HepG2 (cell line): ENCODE results near the gene TRIM31. TPM values are rescaled to one million over a fixed set of nuclear protein-coding genes. Genes with fewer than 3 reads are reported as not detected.

Source experiments
- CAMTA2 ChIP-seq: sonication (generic); formaldehyde crosslinking; IDR thresholded peaks from 2 replicates; pipeline ENCODE4 v1.4.0; 2020; ENCODE audit warnings: mild to moderate bottlenecking, missing genetic modification reagents, borderline replicate concordance
- GRHL1 ChIP-seq: sonication (generic); formaldehyde crosslinking; conservative IDR thresholded peaks from 2 replicates; pipeline ENCODE4 v1.8.0; 2022; ENCODE audit warnings: missing genetic modification reagents
- MED1 ChIP-seq: sonication (generic); formaldehyde crosslinking; IDR thresholded peaks from 2 replicates; pipeline ENCODE4 v1.4.0; 2020; ENCODE audit warnings: missing genetic modification reagents
- NFIB ChIP-seq: sonication (generic); formaldehyde crosslinking; IDR thresholded peaks from 2 replicates; pipeline ENCODE4 v1.9.0; 2021; ENCODE audit warnings: missing genetic modification reagents, mild to moderate bottlenecking, borderline replicate concordance
- PBX3 ChIP-seq: sonication (generic); formaldehyde crosslinking; IDR thresholded peaks from 2 replicates; pipeline ENCODE4 v1.8.1; 2023; ENCODE audit warnings: missing genetic modification reagents, inconsistent platforms, borderline replicate concordance
- PHF21A ChIP-seq: sonication (generic); formaldehyde crosslinking; IDR thresholded peaks from 2 replicates; pipeline ENCODE4 v1.5.0; 2020; ENCODE audit warnings: mild to moderate bottlenecking, missing genetic modification reagents
- SP4 ChIP-seq: sonication (generic); formaldehyde crosslinking; IDR thresholded peaks from 2 replicates; pipeline ENCODE4 v1.8.1; 2023; ENCODE audit warnings: mild to moderate bottlenecking, missing genetic modification reagents
- TCF7 ChIP-seq: sonication (generic); IDR thresholded peaks from 2 replicates; pipeline ENCODE4 v1.6.1; 2016; ENCODE audit warnings: antibody characterized with exemption, low read depth
- ZMAT3 ChIP-seq: sonication (generic); formaldehyde crosslinking; conservative IDR thresholded peaks from 2 replicates; pipeline ENCODE4 v1.7.0; 2021; ENCODE audit warnings: missing genetic modification reagents
- ZNF225 ChIP-seq: sonication (generic); formaldehyde crosslinking; IDR thresholded peaks from 2 replicates; pipeline ENCODE4 v1.4.0; 2020; ENCODE audit warnings: mild to moderate bottlenecking, missing genetic modification reagents
- ZNF296 ChIP-seq: sonication (generic); formaldehyde crosslinking; conservative IDR thresholded peaks from 2 replicates; pipeline ENCODE4 v1.5.0; 2020; ENCODE audit warnings: mild to moderate bottlenecking, missing genetic modification reagents
- ZNF530 ChIP-seq: sonication (generic); formaldehyde crosslinking; IDR thresholded peaks from 2 replicates; pipeline ENCODE4 v1.5.0; 2020; ENCODE audit warnings: low read depth, mild to moderate bottlenecking, missing genetic modification reagents
- ZNF549 ChIP-seq: sonication (generic); formaldehyde crosslinking; IDR thresholded peaks from 2 replicates; pipeline ENCODE4 v1.5.0; 2020; ENCODE audit warnings: missing genetic modification reagents
- ZNF746 ChIP-seq: sonication (generic); formaldehyde crosslinking; IDR thresholded peaks from 2 replicates; pipeline ENCODE4 v1.8.0; 2022; ENCODE audit warnings: mild to moderate bottlenecking, missing genetic modification reagents
- ZSCAN31 ChIP-seq: sonication (generic); formaldehyde crosslinking; IDR thresholded peaks from 2 replicates; pipeline ENCODE4 v1.5.0; 2020; ENCODE audit warnings: low read depth, mild to moderate bottlenecking, missing genetic modification reagents
- polyA plus RNA-seq, 8 experiments: library from polyadenylated mRNA; depleted of rRNA in 3 of 8; stranded (reverse) in 7 of 8; unstranded in 1 of 8; fragments of >200 nt; fragmentation: Illumina TruSeq in 4 of 8; extraction: Trizol in 4 of 8; gene quantifications; 2 replicates each; pipeline versions ENCODE4 v1.2.1 to v1.2.3, GENCODE V29; 2011 to 2016; ENCODE audit warnings: low read depth in 4 of 8, missing spikeins in 1 of 8, mixed read lengths in 1 of 8; ENCODE audit not compliant: insufficient read depth in 1 of 8
- total RNA-seq, 5 experiments: library from RNA; depleted of rRNA; stranded (reverse); fragments of >200 nt; fragmentation: Illumina TruSeq; extraction: Trizol; gene quantifications; 2 replicates each; pipeline ENCODE4 v1.2.3, GENCODE V29; 2016; ENCODE audit warnings: low read depth in 1 of 5
- TF ChIP-seq, protein P1 (sequence below): sonication (generic); formaldehyde crosslinking; IDR thresholded peaks from one replicate; pipeline ENCODE4 v1.5.1; 2020; ENCODE audit warnings: mild to moderate bottlenecking, missing genetic modification reagents; ENCODE audit errors: not compliant biosample characterization
- TF ChIP-seq, protein P2 (sequence below): sonication (generic); formaldehyde crosslinking; IDR thresholded peaks from 2 replicates; pipeline ENCODE4 v1.5.0; 2020; ENCODE audit warnings: missing genetic modification reagents, mild to moderate bottlenecking, borderline replicate concordance

Gene TRIM31
- total and polyA plus RNA-seq, 2 of the 13 experiments (the other 11 are each of a cell fraction or from before 2014, with no cell fraction given) = 0.13 to 0.51 TPM

DNA sequence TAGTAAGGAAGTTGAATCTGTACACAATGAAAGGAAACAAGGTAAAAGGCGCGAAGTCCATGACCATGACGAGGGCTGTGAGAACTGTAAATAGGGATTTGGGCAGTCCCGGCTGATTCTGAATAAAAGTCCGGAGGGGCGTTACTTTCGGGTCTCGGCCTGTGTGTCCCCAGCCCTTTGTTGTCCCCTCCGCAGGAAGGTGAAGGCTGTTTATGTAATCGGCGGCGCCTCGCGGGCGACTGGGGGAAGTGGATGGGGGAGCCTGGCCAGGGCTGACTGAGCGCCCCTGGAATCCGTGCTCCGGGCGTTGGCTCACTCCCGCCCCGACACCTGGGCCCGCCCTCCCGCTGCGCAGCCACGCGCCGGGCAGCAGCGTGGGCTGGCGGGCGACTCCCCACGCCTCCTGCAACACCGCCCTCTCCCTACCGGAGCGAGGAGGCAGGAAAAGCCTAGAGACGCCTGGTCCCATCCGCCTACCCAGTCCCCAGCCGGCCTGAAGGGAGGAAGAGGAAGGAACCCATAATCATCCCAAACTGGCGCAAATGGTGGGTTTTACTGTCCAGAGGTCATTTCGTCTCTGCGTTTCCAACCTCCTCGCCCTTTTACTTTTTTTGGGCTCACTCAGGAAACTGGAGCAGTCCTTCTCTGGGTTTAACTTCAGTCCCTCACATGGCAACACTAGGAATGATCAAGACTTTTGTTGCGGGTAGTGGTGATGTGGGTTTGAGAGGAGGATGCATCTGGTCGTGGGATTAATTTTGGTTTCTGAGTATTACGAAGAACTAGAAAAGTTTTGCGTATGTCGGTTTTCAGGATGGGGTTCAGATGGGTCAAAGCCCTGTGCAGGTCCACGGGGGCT lies 12.1 kb downstream of the TRIM31 start (continued):
- TF ChIP-seq, protein P1, sequence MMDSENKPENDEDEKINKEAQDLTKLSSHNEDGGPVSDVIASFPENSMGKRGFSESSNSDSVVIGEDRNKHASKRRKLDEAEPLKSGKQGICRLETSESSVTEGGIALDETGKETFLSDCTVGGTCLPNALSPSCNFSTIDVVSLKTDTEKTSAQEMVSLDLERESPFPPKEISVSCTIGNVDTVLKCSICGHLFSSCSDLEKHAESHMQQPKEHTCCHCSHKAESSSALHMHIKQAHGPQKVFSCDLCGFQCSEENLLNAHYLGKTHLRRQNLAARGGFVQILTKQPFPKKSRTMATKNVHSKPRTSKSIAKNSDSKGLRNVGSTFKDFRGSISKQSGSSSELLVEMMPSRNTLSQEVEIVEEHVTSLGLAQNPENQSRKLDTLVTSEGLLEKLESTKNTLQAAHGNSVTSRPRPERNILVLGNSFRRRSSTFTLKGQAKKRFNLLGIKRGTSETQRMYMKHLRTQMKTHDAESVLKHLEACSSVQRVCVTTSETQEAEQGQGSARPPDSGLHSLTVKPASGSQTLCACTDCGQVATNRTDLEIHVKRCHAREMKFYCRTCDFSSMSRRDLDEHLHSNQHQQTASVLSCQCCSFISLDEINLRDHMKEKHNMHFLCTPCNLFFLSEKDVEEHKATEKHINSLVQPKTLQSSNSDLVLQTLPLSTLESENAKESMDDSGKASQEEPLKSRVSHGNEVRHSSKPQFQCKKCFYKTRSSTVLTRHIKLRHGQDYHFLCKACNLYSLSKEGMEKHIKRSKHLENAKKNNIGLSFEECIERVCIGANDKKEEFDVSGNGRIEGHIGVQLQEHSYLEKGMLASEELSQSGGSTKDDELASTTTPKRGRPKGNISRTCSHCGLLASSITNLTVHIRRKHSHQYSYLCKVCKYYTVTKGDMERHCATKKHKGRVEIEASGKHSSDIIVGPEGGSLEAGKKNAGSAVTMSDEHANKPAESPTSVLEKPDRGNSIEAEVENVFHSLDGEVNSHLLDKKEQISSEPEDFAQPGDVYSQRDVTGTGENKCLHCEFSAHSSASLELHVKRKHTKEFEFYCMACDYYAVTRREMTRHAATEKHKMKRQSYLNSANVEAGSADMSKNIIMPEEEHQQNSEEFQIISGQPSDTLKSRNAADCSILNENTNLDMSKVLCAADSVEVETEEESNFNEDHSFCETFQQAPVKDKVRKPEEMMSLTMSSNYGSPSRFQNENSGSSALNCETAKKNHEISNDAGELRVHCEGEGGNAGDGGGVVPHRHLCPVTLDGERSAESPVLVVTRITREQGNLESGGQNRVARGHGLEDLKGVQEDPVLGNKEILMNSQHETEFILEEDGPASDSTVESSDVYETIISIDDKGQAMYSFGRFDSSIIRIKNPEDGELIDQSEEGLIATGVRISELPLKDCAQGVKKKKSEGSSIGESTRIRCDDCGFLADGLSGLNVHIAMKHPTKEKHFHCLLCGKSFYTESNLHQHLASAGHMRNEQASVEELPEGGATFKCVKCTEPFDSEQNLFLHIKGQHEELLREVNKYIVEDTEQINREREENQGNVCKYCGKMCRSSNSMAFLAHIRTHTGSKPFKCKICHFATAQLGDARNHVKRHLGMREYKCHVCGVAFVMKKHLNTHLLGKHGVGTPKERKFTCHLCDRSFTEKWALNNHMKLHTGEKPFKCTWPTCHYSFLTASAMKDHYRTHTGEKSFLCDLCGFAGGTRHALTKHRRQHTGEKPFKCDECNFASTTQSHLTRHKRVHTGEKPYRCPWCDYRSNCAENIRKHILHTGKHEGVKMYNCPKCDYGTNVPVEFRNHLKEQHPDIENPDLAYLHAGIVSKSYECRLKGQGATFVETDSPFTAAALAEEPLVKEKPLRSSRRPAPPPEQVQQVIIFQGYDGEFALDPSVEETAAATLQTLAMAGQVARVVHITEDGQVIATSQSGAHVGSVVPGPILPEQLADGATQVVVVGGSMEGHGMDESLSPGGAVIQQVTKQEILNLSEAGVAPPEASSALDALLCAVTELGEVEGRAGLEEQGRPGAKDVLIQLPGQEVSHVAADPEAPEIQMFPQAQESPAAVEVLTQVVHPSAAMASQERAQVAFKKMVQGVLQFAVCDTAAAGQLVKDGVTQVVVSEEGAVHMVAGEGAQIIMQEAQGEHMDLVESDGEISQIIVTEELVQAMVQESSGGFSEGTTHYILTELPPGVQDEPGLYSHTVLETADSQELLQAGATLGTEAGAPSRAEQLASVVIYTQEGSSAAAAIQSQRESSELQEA (CRISPR knock-in tag) = peak; percentile 66
- TF ChIP-seq ZNF530 (CRISPR knock-in tag) (no peak), ZSCAN31 (CRISPR knock-in tag) (peak; percentile 93), GRHL1 (no peak), PHF21A (CRISPR knock-in tag) (peak; percentile 90; the same call in 1 of the 2 replicates), MED1 (CRISPR knock-in tag) (peak; percentile 90), ZNF746 (CRISPR knock-in tag) (peak; percentile 79), ZNF296 (CRISPR knock-in tag) (no peak), TCF7 (peak; percentile 74; the same call in 1 of the 2 replicates), PBX3 (CRISPR knock-in tag) (no peak), NFIB (no peak), SP4 (CRISPR knock-in tag) (peak; percentile 83), CAMTA2 (0 out of 2 replicates have a peak, but pooled peaks have one; percentile 44), ZNF549 (no peak), ZNF225 (CRISPR knock-in tag) (no peak), ZMAT3 (CRISPR knock-in tag) (peak; percentile 85)
- TF ChIP-seq, protein P2, sequence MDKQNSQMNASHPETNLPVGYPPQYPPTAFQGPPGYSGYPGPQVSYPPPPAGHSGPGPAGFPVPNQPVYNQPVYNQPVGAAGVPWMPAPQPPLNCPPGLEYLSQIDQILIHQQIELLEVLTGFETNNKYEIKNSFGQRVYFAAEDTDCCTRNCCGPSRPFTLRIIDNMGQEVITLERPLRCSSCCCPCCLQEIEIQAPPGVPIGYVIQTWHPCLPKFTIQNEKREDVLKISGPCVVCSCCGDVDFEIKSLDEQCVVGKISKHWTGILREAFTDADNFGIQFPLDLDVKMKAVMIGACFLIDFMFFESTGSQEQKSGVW (CRISPR knock-in tag) = no peak
